Non-pigmented ciliary epithelial cell (primary cell): ENCODE data around the gene ATP2C2.
"Not testable (repeated sequence)": the region's sequence is repeated elsewhere in the genome, so short reads cannot be mapped to it uniquely, and the experiment has no call there.

ENCODE experiments used
- DNase-seq: peaks from one replicate; pipeline ENCODE4 v3.0.0-alpha.2; 2010; ENCODE audit warnings: low read depth

Gene ATP2C2

GRCh38 chr16:84421081-84421937, 53.0 kb downstream of the ATP2C2 start:
- DNase-seq = no peak

DNA sequence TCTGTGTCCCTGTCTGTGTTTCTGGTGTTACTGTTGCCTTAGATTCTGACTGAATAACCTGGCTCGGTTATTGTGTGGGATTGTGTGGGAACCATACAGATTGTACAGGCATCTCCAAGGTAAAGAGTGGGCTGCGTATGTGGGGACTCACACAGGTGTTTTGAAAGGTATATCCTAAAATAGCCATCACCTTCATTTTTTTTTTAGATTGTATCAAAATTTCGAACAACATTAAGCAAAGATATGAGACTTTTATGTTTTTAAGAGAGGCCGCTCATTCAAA, 53.5 kb downstream of the ATP2C2 start:
- no peak for DNase-seq

DNA sequence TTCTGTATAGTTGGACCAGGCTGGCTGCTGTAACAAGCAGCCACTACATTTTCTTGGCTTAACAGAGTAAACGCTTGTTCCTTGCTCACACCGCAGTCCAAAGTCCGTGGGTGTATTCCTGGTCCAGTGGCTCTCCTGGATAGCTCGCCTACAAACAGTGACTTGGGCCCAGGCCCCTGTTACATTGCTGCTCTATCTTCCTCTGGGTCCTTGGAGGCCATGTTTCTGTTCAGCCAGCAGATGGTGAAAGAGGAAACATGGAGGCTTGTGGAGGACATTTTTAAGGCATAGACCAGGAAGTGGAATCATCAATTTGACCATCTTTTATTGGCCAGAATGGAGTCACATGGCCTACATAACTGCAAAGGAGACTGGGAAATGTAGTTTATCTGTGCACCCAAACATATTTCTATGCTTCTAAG, 55.1 kb downstream of the ATP2C2 start:
- no peak for DNase-seq

DNA sequence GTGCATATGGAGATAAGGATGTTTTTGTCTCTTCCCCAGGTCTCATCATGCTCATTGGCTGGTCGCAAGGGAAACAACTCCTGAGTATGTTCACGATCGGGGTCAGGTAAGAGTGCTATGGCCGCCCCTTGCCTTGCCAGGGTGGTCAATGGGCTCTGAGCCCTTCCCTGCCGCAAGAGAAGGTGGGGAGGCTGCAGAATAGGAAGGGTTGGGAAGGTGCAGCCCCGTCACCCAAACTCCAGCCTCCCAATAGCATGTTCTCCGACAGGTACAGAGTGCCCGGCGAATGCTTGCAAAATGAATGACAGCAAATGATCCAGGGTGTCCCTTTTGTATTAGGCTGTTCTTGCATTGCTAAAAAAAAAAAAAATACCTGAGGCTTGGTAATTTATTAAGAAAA, 57.4 kb downstream of the ATP2C2 start:
- DNase-seq = no peak

DNA sequence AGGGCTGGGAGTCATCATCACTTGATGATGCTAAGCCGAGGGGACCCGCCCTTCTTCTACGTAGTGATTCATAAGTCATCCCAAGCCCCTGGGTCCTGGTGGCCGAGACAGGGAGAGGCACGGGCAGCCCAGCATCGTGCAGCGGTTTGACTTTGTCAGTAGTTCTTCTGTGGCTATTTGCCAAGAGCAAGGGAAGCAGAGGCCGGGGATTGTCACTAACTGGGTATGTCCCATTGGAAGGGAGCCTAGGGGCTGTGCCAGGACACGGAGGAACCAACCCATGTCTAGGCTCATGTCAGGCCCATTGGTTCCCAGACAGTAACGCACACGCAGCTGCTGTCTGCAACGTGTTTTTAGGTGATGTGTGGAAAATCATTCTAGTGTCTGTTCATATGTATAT, 58.5 kb downstream of the ATP2C2 start:
- no peak for DNase-seq

- no peak for DNase-seq
Observed at GRCh38 chr16:84427553-84427952, 59.2 kb downstream of the ATP2C2 start.

- DNase-seq = no peak
Observed at GRCh38 chr16:84430860-84431259, 62.5 kb downstream of the ATP2C2 start.

- DNase-seq = no peak
Observed at GRCh38 chr16:84434800-84435199, 66.5 kb downstream of the ATP2C2 start.

DNA sequence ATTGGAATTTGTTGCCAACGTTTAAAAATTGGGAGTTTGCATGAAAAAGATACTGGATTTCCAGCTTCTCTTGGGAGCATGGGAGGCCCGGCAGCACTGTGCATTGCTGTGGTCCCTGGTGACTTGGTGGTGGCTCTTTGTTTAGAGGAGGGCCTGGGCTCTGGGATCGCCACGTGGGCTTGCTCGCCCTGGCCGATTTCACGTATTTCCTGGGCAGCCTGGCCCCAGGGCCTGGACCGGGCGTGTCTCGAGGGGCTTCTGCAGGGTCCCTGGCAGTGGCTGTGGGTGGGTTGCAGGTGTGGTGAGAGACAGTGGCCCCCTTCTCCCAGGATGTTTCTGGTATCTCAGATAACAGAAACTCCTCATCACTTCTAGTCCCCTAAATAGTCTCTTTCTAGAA, 67.9 kb downstream of the ATP2C2 start:
- no peak for DNase-seq

DNA sequence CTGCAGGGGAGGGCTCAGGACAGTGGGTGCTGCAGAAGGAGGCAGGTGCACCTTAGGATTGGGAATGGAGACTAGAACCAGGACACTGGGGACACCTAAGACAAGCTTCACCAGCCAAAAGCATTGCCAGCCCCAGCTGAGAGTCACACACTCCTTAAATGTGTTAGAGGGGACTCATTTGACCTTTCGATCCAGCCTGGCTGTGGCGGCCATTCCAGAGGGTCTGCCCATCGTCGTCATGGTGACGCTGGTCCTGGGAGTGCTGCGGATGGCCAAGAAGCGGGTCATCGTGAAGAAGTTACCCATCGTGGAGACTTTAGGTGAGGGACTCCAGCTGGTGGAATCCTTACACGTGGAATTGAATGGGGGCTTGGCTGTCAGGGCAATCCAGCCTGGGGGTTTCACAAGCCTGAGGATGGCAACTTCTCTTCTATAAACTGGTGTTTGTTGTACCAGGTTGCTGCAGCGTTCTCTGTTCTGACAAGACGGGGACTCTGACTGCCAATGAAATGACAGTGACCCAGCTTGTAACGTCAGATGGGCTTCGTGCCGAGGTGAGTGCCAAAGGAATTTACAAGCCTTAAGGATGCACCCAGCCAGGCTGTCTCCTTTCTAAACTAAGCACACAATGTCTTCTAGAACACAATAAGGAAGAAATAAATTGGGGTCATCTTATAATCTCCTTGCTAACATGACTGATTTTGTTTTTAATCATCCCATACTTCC, 70.8 kb downstream of the ATP2C2 start:
- DNase-seq = no peak

DNA sequence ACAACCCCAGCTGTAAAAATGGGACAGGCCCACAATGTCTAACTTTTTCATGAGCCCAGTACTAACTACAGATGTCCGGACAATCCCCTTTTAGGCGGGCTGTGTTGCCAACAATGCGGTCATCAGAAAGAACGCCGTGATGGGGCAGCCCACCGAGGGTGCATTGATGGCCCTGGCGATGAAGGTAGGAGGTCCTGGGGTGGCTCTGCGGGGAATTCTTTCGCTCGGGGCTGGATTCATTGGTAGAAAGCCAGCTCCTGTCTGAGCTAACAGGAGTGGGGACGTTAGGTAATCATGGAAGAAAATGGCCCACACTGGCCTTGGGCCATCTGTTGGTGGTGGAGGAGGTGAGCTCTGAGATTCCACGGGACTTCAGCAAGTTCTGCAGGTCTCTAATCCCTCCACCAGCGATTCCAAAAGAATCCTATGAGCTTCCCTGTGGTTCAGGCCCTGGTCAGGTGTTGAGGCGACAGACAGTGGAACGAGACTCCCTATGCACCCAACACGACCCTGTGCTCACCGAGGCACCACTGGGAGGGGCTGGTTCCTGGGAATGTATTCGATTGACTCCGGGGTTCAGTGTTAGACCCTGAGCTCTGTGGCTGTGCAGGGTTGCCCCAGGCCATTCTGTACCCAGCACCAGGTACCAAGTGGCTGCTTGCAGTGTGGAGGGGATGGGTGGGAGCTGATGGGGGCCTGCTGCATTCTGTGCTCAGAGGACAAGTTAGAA, 74.2 kb downstream of the ATP2C2 start:
- no peak for DNase-seq

DNA sequence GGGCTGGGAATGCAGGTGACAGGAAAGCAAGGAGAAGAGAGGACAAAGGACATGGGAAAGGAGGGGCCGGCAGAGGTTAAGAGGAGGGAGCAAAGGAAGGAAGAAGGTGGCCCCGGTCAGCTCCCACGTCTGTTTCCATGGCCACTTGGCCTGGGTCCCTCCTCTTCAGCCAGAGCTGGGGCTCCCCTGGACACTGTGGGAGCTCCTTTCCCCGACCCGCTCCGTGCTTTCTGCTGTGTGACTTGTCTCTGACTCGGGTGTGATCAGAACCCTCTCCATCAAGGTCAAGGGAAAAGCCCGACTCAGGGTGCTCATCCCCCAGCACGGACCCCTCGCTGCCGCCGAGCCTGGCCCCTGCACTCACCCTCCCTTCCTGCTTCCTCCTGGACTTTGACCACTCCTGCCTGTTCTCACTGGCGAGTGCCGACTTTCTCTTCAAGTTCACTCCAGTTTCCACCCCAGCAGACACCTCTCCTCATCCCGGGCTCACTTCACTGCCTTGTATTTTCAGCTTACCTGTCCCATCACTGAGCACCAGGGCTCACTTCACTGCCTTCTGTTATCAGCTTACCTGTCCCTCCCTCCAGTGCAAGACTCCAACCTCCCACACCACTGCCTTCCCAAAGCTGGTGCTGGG, 74.9 kb downstream of the ATP2C2 start:
- DNase-seq = no peak

GRCh38 chr16:84444476-84444875, 76.1 kb downstream of the ATP2C2 start:
- no peak for DNase-seq

DNA sequence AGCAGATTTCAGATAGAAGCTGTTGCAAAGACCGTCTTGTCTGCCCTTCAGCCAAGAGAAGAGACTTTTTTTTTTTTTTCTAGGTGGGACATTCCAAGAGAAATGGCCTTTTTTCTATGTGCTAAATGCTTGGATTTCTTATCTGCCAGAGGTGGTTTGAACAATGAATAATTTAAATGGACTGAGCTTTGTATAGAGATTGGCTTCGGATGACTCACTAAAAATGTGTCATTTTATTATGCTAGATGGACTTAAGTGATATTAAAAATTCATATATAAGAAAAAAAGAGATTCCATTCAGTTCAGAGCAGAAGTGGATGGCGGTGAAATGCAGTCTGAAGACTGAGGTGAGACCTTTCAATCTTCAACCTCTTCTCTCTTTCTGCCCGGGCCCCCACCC, 77.7 kb downstream of the ATP2C2 start:
- DNase-seq = no peak

DNA sequence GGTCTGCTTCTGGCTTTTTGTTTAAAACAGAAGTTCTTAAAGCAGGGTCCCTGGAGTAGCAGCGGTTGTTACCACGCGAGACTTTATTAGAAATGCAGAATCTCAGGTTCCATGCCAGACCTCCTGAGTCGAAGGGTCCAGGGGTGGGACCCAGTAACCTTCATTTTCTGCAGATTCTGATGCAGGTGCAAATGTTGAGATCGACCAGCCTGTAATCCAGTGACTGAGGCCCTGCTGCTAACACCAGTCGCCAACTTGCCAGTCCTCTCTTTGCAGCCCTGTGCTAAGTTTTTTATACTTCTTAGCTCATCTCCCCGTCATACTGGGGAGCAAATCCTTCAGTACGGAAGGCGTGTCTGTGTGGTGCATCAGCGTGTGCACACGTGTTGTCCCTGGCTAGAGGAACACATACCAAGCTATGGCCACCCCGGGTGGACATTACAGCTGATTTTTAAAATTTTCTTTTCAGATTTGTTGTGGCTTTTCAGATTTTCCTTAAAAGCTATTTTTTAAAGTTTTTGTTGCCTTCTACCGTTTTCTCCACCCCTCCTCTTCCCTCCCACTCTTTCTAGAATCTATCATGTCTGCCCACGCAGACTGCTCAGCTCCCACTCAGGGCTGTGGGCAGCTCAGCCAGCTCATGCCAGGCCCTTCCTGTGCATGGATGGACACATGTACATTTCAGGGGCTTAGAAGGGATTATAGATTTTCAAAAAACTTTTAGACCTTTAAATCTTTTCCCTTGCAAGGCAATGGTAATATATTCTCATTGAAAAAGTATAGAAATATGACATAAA, 78.5 kb downstream of the ATP2C2 start:
- no peak for DNase-seq

DNA sequence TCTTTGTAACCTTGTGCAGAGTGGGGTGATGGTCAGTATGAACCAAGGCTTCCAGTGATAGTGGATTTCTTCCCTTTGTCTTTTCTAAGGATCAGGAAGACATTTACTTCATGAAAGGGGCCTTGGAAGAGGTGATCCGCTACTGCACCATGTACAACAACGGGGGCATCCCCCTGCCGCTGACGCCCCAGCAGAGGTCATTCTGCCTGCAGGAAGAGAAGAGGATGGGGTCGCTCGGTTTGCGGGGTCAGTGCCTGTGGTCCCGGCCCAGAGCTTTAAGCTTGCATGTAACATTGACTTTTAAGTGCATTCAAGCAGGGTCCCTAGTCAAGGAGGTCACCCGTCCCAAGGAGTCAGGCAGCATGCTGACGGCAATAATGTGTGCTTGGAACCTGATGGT, 80.1 kb downstream of the ATP2C2 start:
- DNase-seq = no peak

DNA sequence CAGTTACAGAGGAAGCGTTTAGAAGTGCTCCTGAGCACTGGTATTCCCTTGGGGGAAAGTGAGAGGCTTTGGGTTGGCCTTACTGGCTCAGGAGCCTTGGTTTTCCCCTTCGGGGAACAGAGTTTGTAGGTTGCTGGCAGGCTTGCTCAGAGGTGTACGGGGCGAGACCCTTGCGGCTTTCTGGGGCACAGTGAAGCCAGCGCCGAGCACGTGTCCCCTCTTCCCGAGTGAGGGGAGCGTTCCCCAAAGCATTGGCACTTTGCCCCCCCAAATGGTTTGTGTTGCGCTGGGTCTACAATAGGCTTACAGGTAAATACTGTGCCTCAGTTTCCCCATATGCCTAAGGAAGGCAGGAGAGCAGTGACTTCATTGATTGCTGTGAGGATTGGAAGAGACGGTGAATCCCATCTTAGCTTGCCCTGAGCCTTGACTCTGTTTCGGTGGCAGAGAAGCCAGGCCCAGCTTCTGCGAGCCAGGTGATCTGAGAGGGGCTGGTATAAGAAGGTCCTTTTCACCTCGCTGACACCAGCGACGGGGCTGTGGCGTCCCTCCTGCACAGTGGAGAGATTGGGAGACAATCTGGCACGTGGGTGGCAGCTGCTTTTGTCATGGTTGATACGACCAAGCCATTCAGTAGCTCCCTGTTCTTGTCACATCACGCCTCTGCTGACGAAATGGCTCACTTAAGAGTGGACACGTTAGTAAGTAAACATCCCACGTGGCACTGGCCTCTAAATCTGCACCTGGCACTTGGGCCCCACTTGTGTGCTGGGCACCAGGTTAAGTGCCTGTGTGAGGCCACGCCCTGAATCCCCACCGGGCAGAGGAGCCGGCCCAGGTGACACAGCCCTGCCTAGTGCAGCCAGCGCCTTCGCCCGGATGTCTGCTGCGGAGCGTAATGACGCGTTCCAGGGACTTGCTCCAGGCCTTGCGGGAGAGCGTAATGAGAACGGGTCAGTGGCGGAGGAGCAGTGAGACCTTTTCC, 81.1 kb downstream of the ATP2C2 start:
- no peak for DNase-seq

DNA sequence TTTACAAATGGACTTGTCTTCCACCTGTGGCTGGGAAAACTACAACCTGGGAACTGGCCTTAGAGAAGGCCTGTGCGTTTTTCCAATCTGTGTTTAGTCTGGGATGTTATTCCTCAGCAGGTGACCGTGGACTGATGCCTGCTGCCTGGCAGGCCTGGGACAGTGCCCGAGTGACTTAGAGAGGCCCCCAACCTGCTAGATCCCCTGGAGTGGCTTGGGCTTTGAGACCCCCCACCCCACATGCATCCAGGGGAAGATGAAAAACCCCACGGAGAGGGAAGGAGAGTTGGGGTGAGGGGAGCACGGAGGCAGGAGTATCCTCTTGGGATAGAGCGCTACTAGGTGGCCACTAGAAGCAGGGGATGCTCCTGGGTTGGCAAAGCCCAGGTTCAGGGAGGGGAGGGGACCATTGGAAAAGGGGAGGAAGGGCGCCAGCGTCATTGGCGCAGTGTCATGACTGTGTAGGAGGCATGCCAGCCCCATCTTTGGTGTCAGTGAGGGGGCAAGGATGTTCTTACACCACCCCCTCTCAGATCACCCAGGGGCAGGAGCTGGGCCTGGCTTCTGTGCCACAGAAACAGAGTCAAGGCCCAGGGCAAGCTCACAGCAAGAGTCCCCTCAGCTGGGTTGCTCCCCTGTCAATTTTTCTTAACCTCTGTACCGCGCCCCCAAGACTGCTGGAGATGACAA, 82.0 kb downstream of the ATP2C2 start:
- no peak for DNase-seq

GRCh38 chr16:84451010-84451676, 82.8 kb downstream of the ATP2C2 start:
- DNase-seq = not testable (repeated sequence)
